HG03521 (cell line): ENCODE data around the gene ACOT7.
A peak's percentile ranks its signal among the peaks of the same experiment; 100 is the strongest.
"Not testable (repeated sequence)": the region's sequence is repeated elsewhere in the genome, so short reads cannot be mapped to it uniquely, and the experiment has no call there.

Experiments used
- ATAC-seq: cut with Tn5 transposase; IDR thresholded peaks from one replicate; pipeline ENCODE4 v1.9.1; 2021; ENCODE audit warnings: mild to moderate bottlenecking, moderate library complexity; ENCODE audit not compliant: unreplicated experiment

Gene ACOT7

DNA sequence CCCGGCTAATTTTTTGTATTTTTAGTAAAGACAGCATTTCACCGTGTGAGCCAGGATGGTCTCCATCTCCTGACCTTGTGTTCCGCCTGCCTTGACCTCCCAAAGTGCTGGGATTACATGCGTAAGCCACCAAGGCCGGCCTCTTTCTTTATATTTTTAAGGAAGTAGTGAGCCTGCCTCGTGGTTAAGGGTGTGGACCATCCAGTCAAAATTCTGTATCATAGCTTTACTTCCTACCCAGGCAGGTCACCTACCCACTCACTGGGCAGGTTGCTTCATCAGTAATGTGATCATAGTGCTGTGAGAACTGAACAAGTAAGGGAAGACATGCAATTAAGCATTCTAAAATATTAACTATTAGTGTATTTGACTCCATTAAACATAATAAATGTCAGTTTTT is 8.1 kb upstream of the ACOT7 start:
- no peak for ATAC-seq

DNA sequence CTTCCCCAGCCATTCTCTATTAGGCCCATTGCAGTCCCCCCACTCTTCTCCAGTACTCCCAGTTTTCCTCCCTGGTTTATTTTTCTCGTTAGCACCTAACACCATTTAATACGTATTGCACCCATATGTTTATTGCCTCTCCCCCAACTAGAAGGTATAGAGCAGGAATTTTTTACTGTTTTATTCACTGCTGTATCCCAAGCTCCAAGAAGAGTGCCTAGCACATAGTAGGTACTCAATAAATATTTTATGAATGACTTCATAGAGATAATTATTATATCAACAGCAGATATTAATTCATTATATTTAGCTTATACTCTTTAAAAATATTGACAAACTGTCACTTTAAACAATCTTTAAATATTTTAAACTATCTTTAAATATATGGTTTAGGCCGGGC is 5.7 kb upstream of the ACOT7 start:
- no peak for ATAC-seq

DNA sequence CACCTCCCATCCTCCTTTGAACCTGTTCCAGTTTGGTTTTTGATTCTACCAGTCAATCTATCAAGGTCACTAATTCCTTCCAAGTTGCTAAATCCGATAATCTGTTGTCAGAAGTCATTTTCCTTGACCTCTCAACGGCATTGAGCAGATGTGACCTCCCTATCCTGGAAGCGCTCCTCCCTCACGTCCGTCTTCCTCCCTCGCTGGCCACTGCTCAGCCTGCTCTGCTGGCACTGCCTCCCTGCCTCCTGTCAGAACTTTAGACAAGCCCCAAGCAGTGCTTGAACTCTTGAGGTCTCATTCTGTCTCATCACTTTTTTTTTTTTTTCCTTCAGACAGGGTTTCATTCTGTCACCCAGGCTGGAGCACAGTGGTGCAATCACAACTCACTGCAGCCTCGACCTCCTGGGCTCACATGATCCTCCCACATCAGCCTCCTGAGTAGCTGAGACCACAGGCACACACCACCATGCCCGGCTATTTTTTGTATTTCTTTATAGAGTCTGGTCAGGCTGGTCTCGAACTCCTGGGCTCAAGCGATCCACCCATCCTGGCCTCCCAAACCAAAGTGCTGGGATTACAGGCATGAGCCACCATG is 4.4 kb upstream of the ACOT7 start:
- ATAC-seq, result no peak

DNA sequence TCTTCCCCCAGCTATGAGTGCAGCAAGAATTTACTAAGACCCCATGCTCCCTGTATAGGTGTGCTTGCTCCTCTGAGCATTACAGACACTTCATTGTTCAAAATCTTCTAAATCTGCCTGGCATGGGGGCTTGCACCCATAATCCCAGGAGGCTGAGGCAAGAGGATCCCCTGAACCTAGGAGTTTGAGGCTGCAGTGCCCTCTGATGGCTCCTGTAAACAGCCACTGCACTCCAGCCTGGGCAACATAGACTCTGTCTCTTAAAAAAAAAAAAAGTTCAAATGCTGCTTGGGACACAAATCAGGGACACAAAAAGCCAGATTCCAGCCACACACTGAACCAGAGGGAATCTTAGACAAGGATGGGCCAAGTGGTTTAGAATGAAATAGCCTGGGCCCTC is 3.4 kb upstream of the ACOT7 start:
- ATAC-seq, result no peak

DNA sequence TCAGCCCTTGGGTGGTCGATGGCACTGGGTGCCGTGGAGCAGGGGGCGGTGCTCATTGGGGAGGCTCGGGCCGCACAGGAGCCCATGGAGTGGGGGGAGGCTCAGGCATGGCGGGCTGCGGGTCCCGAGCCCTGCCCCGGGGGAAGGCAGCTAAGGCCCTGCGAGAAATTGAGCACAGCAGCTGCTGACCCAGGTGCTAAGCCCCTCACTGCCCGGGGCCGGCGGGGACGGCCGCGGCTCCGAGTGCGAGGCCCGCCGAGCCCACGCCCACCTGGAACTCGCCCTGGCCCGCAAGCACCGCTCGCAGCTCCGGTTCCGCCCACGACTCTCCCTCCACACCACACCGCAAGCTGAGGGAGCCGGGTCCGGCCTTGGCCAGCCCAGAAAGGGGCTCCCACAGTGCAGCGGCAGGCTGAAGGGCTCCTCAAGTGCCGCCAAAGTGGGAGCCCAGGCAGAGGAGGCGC is 2.2 kb upstream of the ACOT7 start:
- not testable (repeated sequence) for ATAC-seq

DNA sequence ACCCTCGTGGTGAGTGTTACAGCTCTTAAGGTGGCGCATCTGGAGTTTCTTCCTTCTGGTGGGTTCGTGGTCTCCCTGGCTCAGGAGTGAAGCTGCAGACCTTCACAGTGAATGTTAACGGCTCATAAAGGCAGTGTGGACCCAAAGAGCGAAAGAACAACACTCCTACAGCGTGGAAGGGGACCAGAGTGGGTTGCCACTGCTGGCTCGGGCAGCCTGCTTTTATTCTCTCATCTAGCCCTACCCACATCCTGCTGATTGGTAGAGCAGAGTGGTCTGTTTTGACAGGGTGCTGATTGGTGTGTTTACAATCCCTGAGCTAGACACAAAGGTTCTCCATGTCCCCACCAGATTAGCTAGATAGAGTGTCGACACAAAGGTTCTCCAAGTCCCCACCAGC is 1.6 kb upstream of the ACOT7 start:
- not testable (repeated sequence) for ATAC-seq

DNA sequence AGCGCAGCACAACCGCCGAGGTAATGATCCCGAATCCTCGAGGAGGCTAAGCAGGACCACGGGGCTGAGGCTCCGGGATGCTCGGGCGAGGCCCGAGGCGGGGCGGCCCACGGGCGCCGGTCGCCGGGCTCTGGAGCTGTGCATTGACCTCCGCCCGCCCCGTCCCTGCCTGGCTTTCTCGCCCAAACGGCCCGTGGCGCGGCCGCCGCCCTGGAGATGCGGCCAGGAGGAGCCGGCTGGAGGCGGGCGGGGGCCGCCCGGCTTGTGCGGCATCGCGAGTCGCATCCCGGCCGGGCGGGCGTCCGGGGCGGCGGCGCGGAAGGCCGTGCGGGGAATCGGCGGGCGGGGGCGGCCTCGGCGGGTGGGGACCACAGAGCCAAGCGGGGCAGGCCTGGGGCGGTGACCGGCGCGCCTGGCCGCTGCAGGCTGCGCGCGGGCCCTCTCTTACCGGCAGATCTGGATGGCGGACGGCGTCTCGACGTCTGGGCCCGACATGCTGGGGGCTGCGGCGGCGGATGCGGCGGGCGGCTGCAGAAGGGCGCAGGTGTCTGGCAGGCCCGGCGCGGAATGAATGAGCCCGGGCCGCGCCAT is 663 bp downstream of the ACOT7 start:
- peak; percentile 6 for ATAC-seq

DNA sequence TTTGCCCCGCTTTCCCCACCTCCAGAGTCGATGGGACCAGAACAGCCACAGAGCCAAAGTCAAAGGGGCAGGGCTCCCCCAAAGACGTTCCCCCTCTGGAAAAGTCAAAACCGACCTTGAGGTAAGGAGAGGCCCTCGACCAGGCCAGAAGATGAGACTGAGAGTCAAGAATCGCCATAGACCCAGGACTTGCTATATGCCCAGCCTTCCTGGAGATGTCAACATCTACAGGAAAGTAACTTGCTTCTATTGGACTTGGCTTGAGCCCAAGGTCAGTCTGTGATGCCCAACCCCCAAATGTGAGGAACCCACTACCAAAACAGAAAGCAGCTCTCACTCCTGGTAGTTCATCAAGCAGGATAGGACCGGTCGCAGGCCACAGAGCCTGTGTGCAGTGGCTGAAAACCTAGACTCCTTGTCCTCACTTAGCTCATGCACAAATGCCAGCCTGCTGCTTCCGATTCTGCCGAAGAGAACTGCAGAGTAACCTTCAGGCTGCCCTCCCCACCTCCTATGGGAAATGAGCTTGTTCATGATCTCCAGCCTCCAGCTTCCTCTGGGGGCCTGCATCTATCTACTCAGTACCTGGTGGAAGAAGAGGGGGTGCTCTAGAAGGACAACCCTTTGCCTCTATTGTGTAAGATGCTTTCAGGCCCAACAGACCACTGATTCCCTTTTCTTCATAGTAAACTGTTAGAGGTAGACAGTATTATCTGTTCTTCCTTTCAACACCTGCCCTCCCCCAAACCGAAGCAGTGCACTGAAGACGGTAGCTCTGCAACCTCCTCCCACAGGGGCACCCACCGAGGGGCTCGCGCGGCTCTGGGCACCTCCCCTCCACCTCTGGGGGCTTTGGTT is 1.4 kb downstream of the ACOT7 start:
- no peak for ATAC-seq

DNA sequence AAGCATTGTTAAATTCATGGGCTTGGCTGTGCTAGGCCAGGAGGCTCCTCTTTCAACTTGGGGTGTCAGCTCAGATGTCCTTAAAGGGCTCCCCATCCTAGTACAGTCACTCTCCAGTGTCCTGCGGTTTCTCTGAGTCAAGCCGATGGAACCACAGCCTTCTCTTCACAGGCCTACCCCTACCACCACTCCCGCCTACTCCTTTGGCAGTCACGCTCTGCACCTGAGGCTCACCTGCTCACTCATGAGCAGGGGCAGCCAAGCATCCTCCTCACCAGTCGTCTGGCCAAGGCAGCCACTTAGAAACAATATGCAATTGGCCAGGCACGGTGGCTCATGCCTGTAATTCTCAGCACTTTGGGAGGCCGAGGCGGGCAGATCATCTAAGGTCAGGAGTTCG is 3.6 kb downstream of the ACOT7 start:
- no peak for ATAC-seq

DNA sequence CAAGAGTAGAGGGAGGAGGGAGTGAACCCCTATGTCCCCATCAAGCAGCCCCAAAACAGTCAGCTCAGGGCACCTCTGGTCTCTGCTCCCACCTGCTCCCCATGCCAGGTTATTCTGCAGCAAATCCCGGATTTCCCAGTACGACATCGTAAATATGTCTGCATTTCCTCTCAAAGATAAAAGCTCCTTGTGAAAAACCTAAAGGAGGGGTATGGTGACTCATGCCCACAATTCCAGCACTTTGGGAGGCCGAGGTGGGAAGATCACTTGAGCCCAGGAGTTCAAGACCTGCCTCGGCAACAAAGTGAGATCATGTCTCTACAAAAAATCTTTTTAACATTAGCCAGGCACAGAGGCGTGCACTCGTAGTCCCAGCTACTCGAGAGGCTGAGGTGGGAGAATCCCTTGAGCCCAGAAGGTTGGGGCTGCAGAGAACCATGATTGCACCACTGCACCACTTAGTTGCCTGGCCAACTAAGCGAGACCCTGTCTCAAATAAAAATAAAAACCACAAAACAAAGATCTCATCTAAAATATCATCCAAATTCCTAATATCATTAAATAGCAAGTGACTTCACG is 7.1 kb downstream of the ACOT7 start:
- no peak for ATAC-seq

DNA sequence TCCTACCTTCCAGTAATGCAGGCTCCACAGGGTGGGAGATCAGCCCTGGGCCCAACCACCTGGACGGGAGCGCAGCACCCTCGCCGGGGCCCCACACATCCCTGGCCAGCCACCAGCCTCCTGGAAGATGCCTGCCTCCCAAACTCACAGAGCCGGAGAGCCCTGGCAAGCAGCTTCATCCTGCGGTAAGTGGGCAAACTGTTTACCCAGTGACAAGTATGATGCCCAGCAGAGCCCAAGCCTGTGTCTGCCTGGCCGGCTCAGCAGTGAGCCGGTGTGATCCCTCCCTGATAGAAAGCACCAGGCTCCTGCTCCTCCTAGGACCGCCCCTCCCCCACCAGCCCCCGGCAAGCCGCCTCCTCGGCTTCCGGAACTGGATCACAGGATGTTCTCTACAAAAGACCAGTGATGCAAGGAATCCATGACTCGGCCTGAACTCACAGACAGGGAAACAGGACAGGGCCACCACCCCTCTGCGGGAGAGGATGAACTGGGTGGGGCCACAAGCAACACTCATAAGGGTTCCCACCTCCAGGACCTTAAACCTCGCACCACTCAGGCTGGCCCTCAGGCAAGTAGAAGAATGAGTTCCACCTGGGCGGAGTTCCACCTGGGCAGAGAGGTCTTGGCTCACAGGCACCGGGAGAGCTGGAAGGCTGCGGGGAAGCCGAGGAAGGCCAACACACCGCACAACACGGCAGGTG is 7.9 kb downstream of the ACOT7 start:
- no peak for ATAC-seq

DNA sequence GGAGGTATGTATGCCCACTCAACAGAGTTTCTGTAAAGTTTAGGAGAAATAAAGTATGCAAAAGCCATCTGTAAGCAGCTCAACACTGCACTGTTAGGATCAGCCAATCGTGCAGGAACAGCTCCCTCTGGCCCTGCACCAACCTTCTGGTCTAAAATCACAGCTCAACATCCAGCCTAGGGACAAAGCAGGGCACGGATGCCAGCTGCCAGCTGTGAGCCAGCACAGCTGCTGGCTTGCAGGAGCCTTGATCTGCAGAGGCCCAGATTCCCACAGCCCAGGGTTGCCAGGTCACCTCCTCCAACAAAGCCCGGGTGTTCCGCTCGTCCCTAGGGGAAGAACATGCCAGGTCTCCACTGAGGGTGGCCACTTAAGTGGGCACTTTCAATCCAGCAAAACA is 8.6 kb downstream of the ACOT7 start:
- ATAC-seq, result no peak

DNA sequence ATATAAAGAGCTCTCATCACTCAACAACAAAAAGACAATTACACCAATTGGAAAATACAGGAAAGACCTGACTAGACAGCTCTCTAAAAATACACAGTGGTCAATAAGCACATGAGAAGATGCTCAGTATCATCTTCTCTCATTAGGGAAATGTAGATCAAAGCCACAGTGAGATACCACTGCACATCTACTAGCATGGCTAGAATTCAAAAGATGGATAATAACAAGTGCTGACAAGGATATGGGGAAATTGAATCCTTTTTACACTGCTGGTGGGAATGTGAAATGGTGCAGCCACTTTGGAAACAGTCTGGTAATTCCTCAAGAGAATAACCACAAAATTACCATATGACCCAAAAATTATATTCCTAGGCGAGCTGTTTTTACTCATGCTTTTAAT is 9.4 kb downstream of the ACOT7 start:
- ATAC-seq, result no peak

DNA sequence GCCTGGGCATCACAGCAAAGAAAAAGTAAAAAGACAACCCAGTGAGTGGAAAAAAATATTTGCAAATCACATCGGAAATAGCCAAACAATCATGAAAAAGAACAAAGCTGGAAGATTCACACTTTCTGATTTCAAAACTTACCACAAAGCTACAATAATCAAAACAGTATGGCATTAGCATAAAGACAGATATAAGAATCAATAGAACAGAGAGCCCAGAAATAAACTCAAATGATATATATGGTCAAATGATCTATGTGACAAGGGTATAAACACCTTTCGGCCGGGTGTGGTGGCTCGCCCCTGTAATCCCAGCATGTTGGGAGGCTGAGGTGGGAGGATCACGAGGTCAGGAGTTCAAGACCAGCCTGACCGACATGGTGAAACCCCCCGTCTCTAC is 13.5 kb downstream of the ACOT7 start:
- ATAC-seq, result no peak

DNA sequence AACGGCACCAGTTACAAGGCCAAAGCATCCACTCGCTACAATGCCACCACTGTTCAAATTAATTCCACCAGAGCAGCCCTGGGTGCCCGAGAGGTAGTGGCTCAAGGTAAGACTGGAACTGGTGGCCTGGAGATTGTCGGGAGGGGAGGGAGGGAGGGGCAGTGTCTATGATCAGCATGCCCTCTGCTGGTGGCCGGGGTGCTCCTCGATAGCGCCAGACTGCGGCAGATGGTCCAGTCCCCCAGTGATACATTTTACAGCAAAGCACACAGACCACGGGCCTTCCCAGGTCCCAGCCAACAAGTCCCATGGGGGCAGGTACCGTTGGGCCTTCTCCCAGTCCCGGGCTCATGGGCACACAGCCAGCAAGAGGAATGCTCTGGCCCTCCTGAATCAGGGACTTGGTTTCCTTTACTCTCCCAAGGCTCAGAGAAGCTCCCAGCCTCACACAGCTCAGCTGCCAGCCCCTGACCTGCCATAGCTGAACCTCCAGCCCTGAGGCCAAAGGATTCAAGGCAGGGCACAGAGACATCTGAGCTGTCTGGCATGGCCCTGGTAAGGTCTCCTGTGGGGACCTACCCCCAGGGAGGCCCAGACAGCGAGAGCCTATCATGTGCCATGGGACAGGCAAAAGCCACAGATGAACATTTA is 15.3 kb downstream of the ACOT7 start:
- ATAC-seq, result no peak

DNA sequence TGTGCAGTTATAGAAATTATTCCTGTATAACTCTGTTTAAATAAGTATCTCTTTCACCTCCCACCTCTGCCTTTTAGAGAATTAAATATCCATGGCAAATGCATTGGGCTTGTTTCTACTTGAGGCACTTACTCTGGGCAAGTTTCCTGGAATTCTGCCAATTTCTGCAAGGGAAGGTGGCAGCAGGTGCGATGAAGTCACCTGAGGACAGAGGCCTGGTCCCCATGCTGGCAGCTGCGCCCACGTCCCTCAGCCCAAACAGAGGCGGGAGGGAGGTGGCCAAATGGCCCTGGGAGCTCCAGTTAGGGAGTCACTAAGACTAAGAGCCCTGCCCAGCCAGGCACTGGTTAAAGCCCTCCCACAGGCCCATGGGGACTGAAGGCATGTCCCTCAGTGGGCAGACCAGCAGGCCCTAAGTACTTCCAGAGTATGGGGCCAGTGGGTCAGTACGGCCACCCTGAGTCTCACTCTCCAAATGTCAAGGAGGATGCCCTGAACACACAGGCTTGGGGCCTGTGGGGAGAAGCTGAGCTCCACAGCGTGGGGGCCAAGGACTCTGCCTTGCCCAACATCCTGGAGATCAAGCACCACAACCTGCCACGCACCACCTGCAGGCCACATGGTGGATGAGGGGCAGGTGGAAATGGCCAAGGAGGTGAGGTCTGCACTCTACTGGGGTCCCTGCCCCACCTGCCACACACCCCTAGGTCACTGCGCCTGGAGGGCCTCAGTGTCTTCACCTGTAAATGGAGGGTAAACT is 19.4 kb downstream of the ACOT7 start:
- no peak for ATAC-seq

DNA sequence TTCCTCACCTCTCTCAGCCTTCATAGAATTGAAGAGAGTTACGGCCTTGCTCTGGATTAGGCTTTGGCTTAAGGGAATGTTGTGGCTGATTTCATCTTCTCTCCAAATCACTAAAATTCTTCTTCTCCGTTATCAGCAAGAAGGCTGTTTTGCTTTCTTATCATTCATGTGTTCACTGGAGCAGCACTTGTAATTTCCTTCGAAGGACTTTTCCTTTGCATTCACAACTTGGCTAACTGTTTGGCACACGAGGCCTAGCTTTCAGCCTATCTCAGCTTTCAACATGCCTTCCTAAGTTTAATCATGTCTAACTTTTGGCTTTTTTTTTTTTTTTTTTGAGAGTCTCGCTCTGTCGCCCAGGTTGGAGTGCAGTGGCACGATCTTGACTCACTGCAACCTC is 21.3 kb downstream of the ACOT7 start:
- ATAC-seq, result not testable (repeated sequence)

DNA sequence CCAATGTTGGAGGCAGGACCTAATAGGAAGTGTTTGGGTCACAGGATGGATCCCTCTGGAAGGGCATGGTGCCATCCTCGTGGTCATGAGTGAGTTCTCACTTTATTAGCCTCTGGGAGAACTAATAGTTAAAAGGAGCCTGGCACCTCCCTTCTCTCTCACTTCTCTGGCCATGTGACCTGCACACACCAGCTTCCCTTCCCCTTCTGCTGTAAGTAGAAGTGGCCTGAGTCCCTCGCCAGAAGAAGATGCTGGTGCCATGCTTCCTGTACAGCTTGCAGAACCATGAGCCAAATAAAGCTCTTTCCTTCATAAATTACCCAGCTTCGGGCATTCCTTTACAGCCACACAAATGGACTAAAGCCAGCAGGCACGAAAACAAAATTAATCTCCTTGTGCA is 23.6 kb downstream of the ACOT7 start:
- no peak for ATAC-seq

DNA sequence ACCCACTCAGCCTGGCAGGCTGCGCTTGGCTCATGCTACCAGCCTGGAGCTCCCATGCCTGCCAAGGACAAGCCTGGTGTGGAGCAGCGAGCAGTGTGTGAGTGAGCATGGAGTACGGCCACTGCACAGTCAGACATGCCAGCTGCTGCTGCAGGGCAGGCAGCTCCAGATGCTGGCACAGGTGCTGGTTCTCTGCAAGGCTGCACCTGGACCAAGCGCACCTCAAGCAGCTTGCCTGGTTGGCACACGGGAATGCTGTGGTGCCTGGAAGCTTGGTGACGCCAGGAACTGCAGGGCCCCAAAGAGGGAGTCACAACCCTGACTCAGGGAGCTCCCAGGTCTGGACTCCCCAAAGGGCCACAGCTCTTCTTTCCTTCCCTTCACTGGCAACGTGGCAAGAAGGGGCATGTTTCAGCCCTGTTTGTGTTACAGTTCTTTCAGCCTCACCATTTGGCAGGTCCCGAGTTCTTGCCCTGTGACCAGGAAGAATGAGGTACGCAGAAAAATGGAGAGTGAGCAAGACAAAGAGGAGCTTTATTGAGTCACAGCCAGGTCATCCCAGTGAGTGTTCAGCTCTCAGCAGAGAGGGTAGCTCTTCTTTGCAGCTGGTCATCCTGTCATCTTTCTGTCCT is 26.1 kb downstream of the ACOT7 start:
- no peak for ATAC-seq

DNA sequence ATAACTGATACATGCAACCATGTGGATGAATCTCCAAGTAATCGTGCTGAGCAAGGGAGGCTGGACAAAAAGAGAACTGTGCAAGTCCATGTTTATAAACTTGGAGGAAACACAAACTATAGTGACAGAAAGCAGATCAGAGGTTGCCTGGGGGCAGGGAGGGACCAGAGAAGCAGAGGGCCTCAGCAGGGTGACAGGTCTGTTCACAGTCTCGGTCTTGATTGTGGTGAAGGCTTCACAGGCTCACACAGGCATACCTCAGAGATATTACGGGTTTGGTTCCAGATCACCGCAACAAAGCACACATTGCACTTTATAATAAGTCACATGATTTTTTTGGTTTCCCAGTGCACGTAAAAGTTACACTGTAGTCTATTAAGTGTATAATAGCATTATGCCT is 28.5 kb downstream of the ACOT7 start:
- no peak for ATAC-seq
